ENCODE data around the gene REPS1. TPM values are rescaled to one million over a fixed set of nuclear protein-coding genes. Genes with fewer than 3 reads are reported as not detected.

REPS1 gene
- total RNA-seq, 1 experiment from 2014 or later, result 65.3 TPM

GRCh38 chr6:138957484-138957883 lies 30.6 kb downstream of the REPS1 start:
- H3K4me1 Mint-ChIP-seq (ENCODE audit: insufficient read depth, unreplicated experiment), result peaks cover 35% of the 10 kb centered on the region
- H3K36me3 Mint-ChIP-seq (ENCODE audit: insufficient read depth, unreplicated experiment), result no peaks in the 10 kb centered on the region
- BruUV-seq (replicated peaks), result no TSS peak
- POLR2A ChIA-PET, result interaction anchor here (0.8 to 2.3 kb wide), 5 partner anchors 8 to 69 kb away, joined by 3 to 15 read pairs (median 5); no protein-coding TSS in a partner anchor
- CTCF ChIA-PET, result no interaction called here
- no peak overlapping the region for H3K27ac Mint-ChIP-seq (ENCODE audit: low read depth, unreplicated experiment)
- no peaks in the 10 kb centered on the region for H3K27me3 Mint-ChIP-seq (ENCODE audit: insufficient read depth, unreplicated experiment)
- no peak for DNase-seq (ENCODE audit: unreplicated experiment)
- peaks cover 7% of the 10 kb centered on the region for H3K9me3 Mint-ChIP-seq (ENCODE audit: unreplicated experiment)
- no peak overlapping the region for H3K4me3 Mint-ChIP-seq (ENCODE audit: unreplicated experiment)
- intact Hi-C loops (cut with micrococcal nuclease), result no loop called here
- TF ChIP-seq CTCF (IDR thresholded peaks at IDR 0.05; ENCODE audit: unreplicated experiment), result no peak

GRCh38 chr6:138956244-138956924 lies 31.7 kb downstream of the REPS1 start:
- intact Hi-C loops (cut with micrococcal nuclease), result no loop called here
- no peak for TF ChIP-seq CTCF (IDR thresholded peaks at IDR 0.05; ENCODE audit: unreplicated experiment)
- CTCF ChIA-PET, result no interaction called here
- BruUV-seq (replicated peaks), result no TSS peak
- H3K27me3 Mint-ChIP-seq (ENCODE audit: insufficient read depth, unreplicated experiment), result no peaks in the 10 kb centered on the region
- H3K36me3 Mint-ChIP-seq (ENCODE audit: insufficient read depth, unreplicated experiment), result no peaks in the 10 kb centered on the region
- DNase-seq (ENCODE audit: unreplicated experiment), result no peak
- POLR2A ChIA-PET, result interaction anchor here (0.5 to 2.3 kb wide), 6 partner anchors 8 to 418 kb away, joined by 3 to 15 read pairs (median 4); partner anchors contain the start of gene CITED2
- no peak overlapping the region for H3K27ac Mint-ChIP-seq (ENCODE audit: low read depth, unreplicated experiment)
- peaks cover 7% of the 10 kb centered on the region for H3K9me3 Mint-ChIP-seq (ENCODE audit: unreplicated experiment)
- H3K4me1 Mint-ChIP-seq (ENCODE audit: insufficient read depth, unreplicated experiment), result peaks cover 40% of the 10 kb centered on the region
- H3K4me3 Mint-ChIP-seq (ENCODE audit: unreplicated experiment), result no peak overlapping the region

- no TSS peak for BruUV-seq (replicated peaks)
- no peaks in the 10 kb centered on the region for H3K27me3 Mint-ChIP-seq (ENCODE audit: insufficient read depth, unreplicated experiment)
- CTCF ChIA-PET, result interaction anchor here (0.7 to 1.3 kb wide), 2 partner anchors 32 to 73 kb away, joined by 4 to 5 read pairs; no protein-coding TSS in a partner anchor
- H3K4me3 Mint-ChIP-seq (ENCODE audit: unreplicated experiment), result no peak overlapping the region
- no peaks in the 10 kb centered on the region for H3K36me3 Mint-ChIP-seq (ENCODE audit: insufficient read depth, unreplicated experiment)
- POLR2A ChIA-PET, result interaction anchor here (1.9 kb wide), 1 partner anchor 32 kb away, joined by 4 read pairs; no protein-coding TSS in a partner anchor
- DNase-seq (ENCODE audit: unreplicated experiment), result no peak
- intact Hi-C loops (cut with micrococcal nuclease), result no loop called here
- H3K4me1 Mint-ChIP-seq (ENCODE audit: insufficient read depth, unreplicated experiment), result peaks cover 40% of the 10 kb centered on the region
- peak overlapping the region; percentile 42 for H3K27ac Mint-ChIP-seq (ENCODE audit: low read depth, unreplicated experiment)
- no peak for TF ChIP-seq CTCF (IDR thresholded peaks at IDR 0.05; ENCODE audit: unreplicated experiment)
- H3K9me3 Mint-ChIP-seq (ENCODE audit: unreplicated experiment), result peaks cover 7% of the 10 kb centered on the region
These were observed 32.8 kb downstream of the REPS1 start for GRCh38 chr6:138955262-138955661.

- Mint-ChIP-seq H3K4me1 (ENCODE audit: insufficient read depth, unreplicated experiment) (peaks cover 34% of the 10 kb centered on the region), H3K36me3 (ENCODE audit: insufficient read depth, unreplicated experiment) (no peaks in the 10 kb centered on the region), H3K27ac (ENCODE audit: low read depth, unreplicated experiment) (no peak overlapping the region), H3K4me3 (ENCODE audit: unreplicated experiment) (no peak overlapping the region), H3K9me3 (ENCODE audit: unreplicated experiment) (peaks cover 7% of the 10 kb centered on the region), H3K27me3 (ENCODE audit: insufficient read depth, unreplicated experiment) (no peaks in the 10 kb centered on the region)
- intact Hi-C loops (cut with micrococcal nuclease), result no loop called here
- ChIA-PET CTCF (no interaction called here), POLR2A (interaction anchor here (1.9 kb wide), 1 partner anchor 34 kb away, joined by 4 read pairs; no protein-coding TSS in a partner anchor)
- no TSS peak for BruUV-seq (replicated peaks)
- no peak for TF ChIP-seq CTCF (IDR thresholded peaks at IDR 0.05; ENCODE audit: unreplicated experiment)
- DNase-seq (ENCODE audit: unreplicated experiment), result peak; percentile 35
These were observed 34.6 kb downstream of the REPS1 start for GRCh38 chr6:138953451-138953850.
